Trophoblast cell (in vitro differentiated cells and primary cell): ENCODE data around the gene TMEM273.

ENCODE experiments used
- DNase-seq, 2 donors: peaks; one replicate each; pipeline ENCODE4 v3.0.0-alpha.2; 2016
- H2AFZ ChIP-seq: 2 replicates; pipeline ENCODE4 v1.6.1; 2013; ENCODE audit warnings: low read length, moderate library complexity, mild to moderate bottlenecking; ENCODE audit not compliant: insufficient read depth, poor library complexity
- H2AK5ac ChIP-seq: 2 replicates; pipeline ENCODE4 v1.6.1; 2013; ENCODE audit warnings: mild to moderate bottlenecking, low read length
- H2BK120ac ChIP-seq: 2 replicates; pipeline ENCODE4 v1.6.1; 2013; ENCODE audit warnings: low read length, mild to moderate bottlenecking, moderate library complexity; ENCODE audit not compliant: insufficient read depth, poor library complexity
- H2BK12ac ChIP-seq: 2 replicates; pipeline ENCODE4 v1.6.1; 2013; ENCODE audit warnings: mild to moderate bottlenecking, low read length, moderate library complexity
- H2BK5ac ChIP-seq: 2 replicates; pipeline ENCODE4 v1.6.1; 2013; ENCODE audit warnings: low read length, low read depth, moderate library complexity, mild to moderate bottlenecking; ENCODE audit not compliant: poor library complexity
- H3K14ac ChIP-seq: 2 replicates; pipeline ENCODE4 v1.6.1; 2013; ENCODE audit warnings: mild to moderate bottlenecking, low read length
- H3K18ac ChIP-seq: 2 replicates; pipeline ENCODE4 v1.6.1; 2013; ENCODE audit warnings: mild to moderate bottlenecking, low read length
- H3K23ac ChIP-seq: 2 replicates; pipeline ENCODE4 v1.6.1; 2013; ENCODE audit warnings: low read length
- H3K27ac ChIP-seq: 2 replicates; pipeline ENCODE4 v1.5.1; 2013; ENCODE audit warnings: low read depth, mild to moderate bottlenecking, inconsistent platforms, low read length, moderate library complexity
- H3K27me3 ChIP-seq: 2 replicates; pipeline ENCODE4 v1.6.1; 2013; ENCODE audit warnings: inconsistent platforms, mild to moderate bottlenecking, low read length, moderate library complexity; ENCODE audit not compliant: insufficient read depth
- H3K36me3 ChIP-seq, 2 experiments: 1 replicate in 1 of 2; 2 replicates in 1 of 2; pipeline ENCODE4 v1.6.1; 2013; ENCODE audit warnings: low read length in 2 of 2, mild to moderate bottlenecking in 2 of 2, moderate library complexity in 1 of 2; ENCODE audit not compliant: insufficient read depth in 2 of 2, control insufficient read depth in 1 of 2
- H3K4ac ChIP-seq: 2 replicates; pipeline ENCODE4 v1.6.1; 2013; ENCODE audit warnings: low read depth, mild to moderate bottlenecking, low read length, moderate library complexity
- H3K4me1 ChIP-seq, 2 experiments: 1 replicate in 1 of 2; 2 replicates in 1 of 2; pipeline ENCODE4 v1.6.1; 2013; ENCODE audit warnings: low read length in 2 of 2, mild to moderate bottlenecking in 2 of 2, moderate library complexity in 1 of 2; ENCODE audit not compliant: insufficient read depth in 2 of 2, control insufficient read depth in 1 of 2
- H3K4me2 ChIP-seq: 2 replicates; pipeline ENCODE4 v1.6.1; 2013; ENCODE audit warnings: inconsistent platforms, mild to moderate bottlenecking, low read length, moderate library complexity
- H3K4me3 ChIP-seq: 2 replicates; pipeline ENCODE4 v1.5.1; 2013; ENCODE audit warnings: mild to moderate bottlenecking, low read depth, low read length, inconsistent platforms
- H3K79me1 ChIP-seq: one replicate; pipeline ENCODE4 v1.6.1; 2013; ENCODE audit warnings: low read length
- H3K79me2 ChIP-seq: 2 replicates; pipeline ENCODE4 v1.6.1; 2013; ENCODE audit warnings: low read length, mild to moderate bottlenecking; ENCODE audit not compliant: control insufficient read depth, insufficient read depth, poor library complexity
- H3K9ac ChIP-seq: 2 replicates; pipeline ENCODE4 v1.6.1; 2013; ENCODE audit warnings: mild to moderate bottlenecking, low read length
- H3K9me3 ChIP-seq: 2 replicates; pipeline ENCODE4 v1.6.1; 2013; ENCODE audit warnings: low read depth, mild to moderate bottlenecking, control low read depth, inconsistent platforms, low read length; ENCODE audit not compliant: insufficient read depth
- H4K12ac ChIP-seq: 2 replicates; pipeline ENCODE4 v1.6.1; 2013; ENCODE audit warnings: low read depth, mild to moderate bottlenecking, low read length, moderate library complexity
- H4K8ac ChIP-seq: 2 replicates; pipeline ENCODE4 v1.6.1; 2013; ENCODE audit warnings: low read depth, mild to moderate bottlenecking, low read length, moderate library complexity
- H4K91ac ChIP-seq: one replicate; pipeline ENCODE4 v1.6.1; 2013; ENCODE audit warnings: low read depth, mild to moderate bottlenecking, low read length, moderate library complexity
- WGBS: extraction: QIAGEN DNeasy Blood & Tissue Kit; methylation state at CpG from one replicate; pipeline ENCODE4 v1.1.7; 2013; ENCODE audit warnings: missing lambda C conversion rate; ENCODE audit not compliant: insufficient read length, insufficient coverage; ENCODE audit errors: extremely low coverage; 5-methylcytosine and 5-hydroxymethylcytosine counted together

The TMEM273 gene

DNA sequence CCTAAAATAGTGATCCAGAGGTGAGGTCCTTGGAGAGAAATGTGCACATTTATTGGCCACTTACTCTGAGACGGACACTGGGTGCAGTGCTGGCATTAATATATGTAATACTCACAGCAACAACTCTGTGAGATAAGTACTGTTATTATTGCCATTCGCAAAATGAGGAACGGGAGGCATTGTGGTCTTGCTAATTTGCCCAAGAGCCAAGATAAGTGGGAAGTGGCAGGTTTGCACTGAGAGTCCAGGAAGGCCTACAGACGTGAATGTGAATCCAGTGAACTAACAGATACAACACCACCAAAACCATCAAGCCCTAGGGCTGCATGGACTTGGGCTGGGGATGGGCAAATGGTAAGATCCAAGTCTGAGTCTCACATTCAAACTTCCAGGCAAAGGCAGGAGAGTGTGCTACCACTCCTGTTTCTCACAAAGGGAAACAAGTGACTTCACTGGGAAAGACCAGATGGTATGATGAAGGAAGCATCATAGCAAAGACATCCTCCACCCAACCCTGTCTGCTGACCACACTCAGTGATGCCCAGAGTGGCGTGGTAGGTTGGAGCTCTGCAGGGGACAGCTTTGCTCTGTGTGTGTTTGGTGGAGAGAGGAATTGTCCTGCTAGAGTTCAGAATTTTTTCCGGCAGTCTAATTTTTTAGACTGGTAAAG, 19.2 kb downstream of the TMEM273 start:
- no peaks in the 10 kb centered on the region for H3K79me2 ChIP-seq
- no peaks in the 10 kb centered on the region for H3K27me3 ChIP-seq

GRCh38 chr10:49168171-49168540, 20.0 kb downstream of the TMEM273 start:
- H3K36me3 ChIP-seq: no peaks in the 10 kb centered on the region
- no peak overlapping the region for H3K14ac ChIP-seq
- H3K9me3 ChIP-seq: no peaks in the 10 kb centered on the region
- no peak overlapping the region for H3K27ac ChIP-seq
- H3K79me1 ChIP-seq: no peaks in the 10 kb centered on the region
- H3K4me2 ChIP-seq: no peak overlapping the region
- H3K9ac ChIP-seq: no peak overlapping the region
- WGBS: no CpG with 5 or more reads among the region's 4 CpGs
- no peak overlapping the region for H4K8ac ChIP-seq
- no peak overlapping the region for H2BK120ac ChIP-seq
- no peak overlapping the region for H2BK12ac ChIP-seq
- no peak overlapping the region for H3K4ac ChIP-seq
- DNase-seq: no peak
- H4K12ac ChIP-seq: no peak overlapping the region
- H4K91ac ChIP-seq: no peak overlapping the region
- H3K79me2 ChIP-seq: no peaks in the 10 kb centered on the region
- no peak overlapping the region for H3K4me3 ChIP-seq
- no peak overlapping the region for H2AFZ ChIP-seq
- H3K4me1 ChIP-seq: no peaks in the 10 kb centered on the region
- H2BK5ac ChIP-seq: no peak overlapping the region
- no peak overlapping the region for H3K23ac ChIP-seq
- H2AK5ac ChIP-seq: no peak overlapping the region
- H3K18ac ChIP-seq: no peak overlapping the region
- no peaks in the 10 kb centered on the region for H3K27me3 ChIP-seq

More for the DNA sequence above, 19.2 kb downstream of the TMEM273 start:
- Histone ChIP-seq H3K14ac (no peak overlapping the region), H2AK5ac (no peak overlapping the region), H3K23ac (no peak overlapping the region), H2BK5ac (no peak overlapping the region), H4K8ac (no peak overlapping the region), H3K79me1 (no peaks in the 10 kb centered on the region), H4K12ac (no peak overlapping the region), H3K27ac (no peak overlapping the region), H3K4me2 (no peak overlapping the region), H4K91ac (no peak overlapping the region), H3K4me3 (no peak overlapping the region), H3K9ac (no peak overlapping the region), H3K36me3 (no peaks in the 10 kb centered on the region), H3K4ac (no peak overlapping the region), H3K9me3 (peaks cover 1% of the 10 kb centered on the region), H2BK120ac (no peak overlapping the region), H2BK12ac (no peak overlapping the region), H3K18ac (no peak overlapping the region), H2AFZ (no peak overlapping the region), H3K4me1 (no peaks in the 10 kb centered on the region)
- no CpG with 5 or more reads among the region's 6 CpGs for WGBS
- no peak for DNase-seq

GRCh38 chr10:49167425-49168170, 20.6 kb downstream of the TMEM273 start:
- WGBS: no CpG with 5 or more reads among the region's 12 CpGs
- Histone ChIP-seq H2BK12ac (no peak overlapping the region), H3K23ac (no peak overlapping the region), H3K27me3 (no peaks in the 10 kb centered on the region), H4K8ac (no peak overlapping the region), H3K14ac (no peak overlapping the region), H2BK120ac (no peak overlapping the region), H3K4ac (no peak overlapping the region), H3K9ac (no peak overlapping the region), H3K9me3 (no peaks in the 10 kb centered on the region), H4K91ac (no peak overlapping the region), H3K4me2 (no peak overlapping the region), H4K12ac (no peak overlapping the region), H2AK5ac (no peak overlapping the region), H3K79me1 (no peaks in the 10 kb centered on the region), H3K4me3 (no peak overlapping the region), H3K36me3 (no peaks in the 10 kb centered on the region), H3K18ac (no peak overlapping the region), H3K27ac (no peak overlapping the region), H3K79me2 (no peaks in the 10 kb centered on the region), H3K4me1 (no peaks in the 10 kb centered on the region), H2AFZ (no peak overlapping the region), H2BK5ac (no peak overlapping the region)
- DNase-seq: no peak

DNA sequence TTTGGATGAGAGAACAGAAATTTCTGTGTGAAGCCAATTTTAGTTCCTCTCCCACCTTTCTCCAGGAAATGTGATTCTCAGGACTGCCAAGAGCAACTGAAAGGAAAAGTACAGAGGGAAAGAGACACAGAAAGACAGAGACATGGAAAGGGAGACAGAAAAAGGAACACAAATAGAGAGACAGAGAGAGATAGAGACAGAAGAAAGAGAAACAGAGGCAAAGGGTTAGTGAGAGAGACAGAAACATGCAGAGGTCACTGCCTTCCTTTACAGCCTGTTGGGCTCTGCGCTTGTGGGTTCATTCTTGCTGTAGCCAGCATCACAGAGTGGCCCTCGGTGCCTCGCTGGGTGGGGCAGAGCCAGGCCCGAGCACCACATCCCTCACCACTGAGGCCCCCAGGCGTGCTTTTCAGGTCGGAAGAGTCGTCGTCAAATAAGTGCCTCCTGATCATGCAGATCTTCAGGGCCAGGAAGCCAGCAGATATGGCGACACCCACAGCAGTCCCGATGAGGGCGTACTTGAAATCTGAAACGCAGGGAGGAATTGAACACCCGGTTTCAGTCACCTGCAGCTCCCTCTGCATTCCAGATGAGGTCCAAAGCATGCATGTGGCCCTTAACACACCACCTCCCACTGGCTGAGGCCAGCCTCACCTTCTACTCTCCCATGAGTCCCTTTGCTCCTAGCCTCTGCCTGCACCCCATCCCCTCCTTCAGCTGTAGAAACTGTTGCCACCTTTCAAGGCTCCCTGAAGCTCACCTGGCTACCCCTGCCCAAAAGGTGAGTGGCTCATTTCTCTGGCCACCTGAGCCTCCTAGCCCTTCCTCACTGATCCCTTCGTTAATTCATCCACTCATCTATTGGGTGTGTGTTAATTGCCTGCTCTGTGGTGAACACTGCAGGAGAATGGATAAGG, 21.4 kb downstream of the TMEM273 start:
- no peak overlapping the region for H3K18ac ChIP-seq
- H3K14ac ChIP-seq: no peak overlapping the region
- H4K91ac ChIP-seq: no peak overlapping the region
- H3K79me1 ChIP-seq: no peaks in the 10 kb centered on the region
- H2AK5ac ChIP-seq: no peak overlapping the region
- no peak overlapping the region for H2BK12ac ChIP-seq
- no peaks in the 10 kb centered on the region for H3K27me3 ChIP-seq
- H3K4me2 ChIP-seq: no peak overlapping the region
- H2BK120ac ChIP-seq: no peak overlapping the region
- H3K27ac ChIP-seq: no peak overlapping the region
- WGBS: no CpG with 5 or more reads among the region's 14 CpGs
- no peak overlapping the region for H2AFZ ChIP-seq
- H4K8ac ChIP-seq: no peak overlapping the region
- H3K9me3 ChIP-seq: no peaks in the 10 kb centered on the region
- no peak overlapping the region for H3K4me3 ChIP-seq
- no peak overlapping the region for H3K4ac ChIP-seq
- H4K12ac ChIP-seq: no peak overlapping the region
- no peaks in the 10 kb centered on the region for H3K36me3 ChIP-seq
- H3K23ac ChIP-seq: no peak overlapping the region
- no peaks in the 10 kb centered on the region for H3K79me2 ChIP-seq
- no peak for DNase-seq
- H3K9ac ChIP-seq: no peak overlapping the region
- H3K4me1 ChIP-seq: no peaks in the 10 kb centered on the region
- H2BK5ac ChIP-seq: no peak overlapping the region
